Nephron (organoid): ENCODE measurements around the gene DNAJB4.
A peak's percentile ranks its signal among the peaks of the same experiment; 100 is the strongest.

ENCODE experiments used
- H3K27ac Mint-ChIP-seq, 3 experiments: 2 replicates each; pipeline ENCODE4 v1.8.0; 2020; ENCODE audit warnings: mixed read lengths in 3 of 3, mild to moderate bottlenecking in 2 of 3, moderate library complexity in 1 of 3
- H3K27me3 Mint-ChIP-seq: 2 replicates; pipeline ENCODE4 v1.8.0; 2021; ENCODE audit warnings: low read depth, mild to moderate bottlenecking, moderate library complexity, mixed read lengths
- H3K36me3 Mint-ChIP-seq: 2 replicates; pipeline ENCODE4 v1.8.0; 2020; ENCODE audit warnings: low read depth, mixed read lengths
- H3K4me1 Mint-ChIP-seq: 2 replicates; pipeline ENCODE4 v1.8.0; 2020; ENCODE audit warnings: mixed read lengths
- H3K4me3 Mint-ChIP-seq, 3 experiments: 2 replicates each; pipeline ENCODE4 v1.8.0; 2020; ENCODE audit warnings: mild to moderate bottlenecking in 3 of 3, mixed read lengths in 3 of 3, moderate library complexity in 2 of 3
- H3K9me3 Mint-ChIP-seq: 2 replicates; pipeline ENCODE4 v1.8.0; 2020; ENCODE audit warnings: mixed read lengths
- TF ChIP-seq, protein P1 (sequence below), 3 experiments: fragments of 200-600 bp; sonication (generic); IDR thresholded peaks; one replicate each; pipeline ENCODE4 v1.5.0; 2021; ENCODE audit warnings: antibody characterized with exemption in 3 of 3; ENCODE audit not compliant: unreplicated experiment in 3 of 3

Gene DNAJB4

GRCh38 chr1:78044796-78045562 lies 40.2 kb downstream of the DNAJB4 start:
- peak overlapping the region; percentile 70 to 84 (median 79) for H3K4me3 Mint-ChIP-seq
- H3K4me1 Mint-ChIP-seq = peaks cover 26% of the 10 kb centered on the region
- peaks cover 4% of the 10 kb centered on the region for H3K9me3 Mint-ChIP-seq
- no peaks in the 10 kb centered on the region for H3K36me3 Mint-ChIP-seq
- H3K27ac Mint-ChIP-seq = peak overlapping the region; percentile 4 to 89 (median 41)
- TF ChIP-seq, protein P1, sequence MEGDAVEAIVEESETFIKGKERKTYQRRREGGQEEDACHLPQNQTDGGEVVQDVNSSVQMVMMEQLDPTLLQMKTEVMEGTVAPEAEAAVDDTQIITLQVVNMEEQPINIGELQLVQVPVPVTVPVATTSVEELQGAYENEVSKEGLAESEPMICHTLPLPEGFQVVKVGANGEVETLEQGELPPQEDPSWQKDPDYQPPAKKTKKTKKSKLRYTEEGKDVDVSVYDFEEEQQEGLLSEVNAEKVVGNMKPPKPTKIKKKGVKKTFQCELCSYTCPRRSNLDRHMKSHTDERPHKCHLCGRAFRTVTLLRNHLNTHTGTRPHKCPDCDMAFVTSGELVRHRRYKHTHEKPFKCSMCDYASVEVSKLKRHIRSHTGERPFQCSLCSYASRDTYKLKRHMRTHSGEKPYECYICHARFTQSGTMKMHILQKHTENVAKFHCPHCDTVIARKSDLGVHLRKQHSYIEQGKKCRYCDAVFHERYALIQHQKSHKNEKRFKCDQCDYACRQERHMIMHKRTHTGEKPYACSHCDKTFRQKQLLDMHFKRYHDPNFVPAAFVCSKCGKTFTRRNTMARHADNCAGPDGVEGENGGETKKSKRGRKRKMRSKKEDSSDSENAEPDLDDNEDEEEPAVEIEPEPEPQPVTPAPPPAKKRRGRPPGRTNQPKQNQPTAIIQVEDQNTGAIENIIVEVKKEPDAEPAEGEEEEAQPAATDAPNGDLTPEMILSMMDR (IDR thresholded peaks at IDR 0.05; ENCODE audit: unreplicated experiment in 3 of 3) = no peak
- peaks cover 71% of the 10 kb centered on the region for H3K27me3 Mint-ChIP-seq

DNA sequence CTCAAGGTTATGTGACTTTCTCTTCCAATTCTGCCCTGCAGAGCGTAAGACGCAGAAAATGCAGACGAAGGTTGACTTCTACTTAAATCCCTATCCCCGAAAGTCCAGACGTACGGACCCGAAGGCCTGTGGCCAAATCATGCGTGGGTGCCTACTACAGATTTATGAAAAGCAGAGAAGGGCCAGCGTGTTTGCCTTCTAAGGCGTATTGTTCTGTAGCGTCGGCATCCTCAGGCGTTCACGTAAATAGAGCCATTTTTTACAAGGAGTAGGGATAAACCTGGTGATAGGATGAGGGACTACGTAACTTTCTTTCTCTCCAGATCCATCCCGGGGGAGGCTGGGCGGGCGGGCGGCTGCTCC lies 40.8 kb downstream of the DNAJB4 start:
- Mint-ChIP-seq H3K4me1 (peaks cover 26% of the 10 kb centered on the region), H3K27me3 (peaks cover 75% of the 10 kb centered on the region), H3K36me3 (no peaks in the 10 kb centered on the region), H3K9me3 (peaks cover 4% of the 10 kb centered on the region), H3K27ac (peak overlapping the region; percentile 4 to 89 (median 41)), H3K4me3 (peak overlapping the region; percentile 70 to 84 (median 79))
- TF ChIP-seq, protein P1 (IDR thresholded peaks at IDR 0.05; ENCODE audit: unreplicated experiment in 3 of 3) = no peak

DNA sequence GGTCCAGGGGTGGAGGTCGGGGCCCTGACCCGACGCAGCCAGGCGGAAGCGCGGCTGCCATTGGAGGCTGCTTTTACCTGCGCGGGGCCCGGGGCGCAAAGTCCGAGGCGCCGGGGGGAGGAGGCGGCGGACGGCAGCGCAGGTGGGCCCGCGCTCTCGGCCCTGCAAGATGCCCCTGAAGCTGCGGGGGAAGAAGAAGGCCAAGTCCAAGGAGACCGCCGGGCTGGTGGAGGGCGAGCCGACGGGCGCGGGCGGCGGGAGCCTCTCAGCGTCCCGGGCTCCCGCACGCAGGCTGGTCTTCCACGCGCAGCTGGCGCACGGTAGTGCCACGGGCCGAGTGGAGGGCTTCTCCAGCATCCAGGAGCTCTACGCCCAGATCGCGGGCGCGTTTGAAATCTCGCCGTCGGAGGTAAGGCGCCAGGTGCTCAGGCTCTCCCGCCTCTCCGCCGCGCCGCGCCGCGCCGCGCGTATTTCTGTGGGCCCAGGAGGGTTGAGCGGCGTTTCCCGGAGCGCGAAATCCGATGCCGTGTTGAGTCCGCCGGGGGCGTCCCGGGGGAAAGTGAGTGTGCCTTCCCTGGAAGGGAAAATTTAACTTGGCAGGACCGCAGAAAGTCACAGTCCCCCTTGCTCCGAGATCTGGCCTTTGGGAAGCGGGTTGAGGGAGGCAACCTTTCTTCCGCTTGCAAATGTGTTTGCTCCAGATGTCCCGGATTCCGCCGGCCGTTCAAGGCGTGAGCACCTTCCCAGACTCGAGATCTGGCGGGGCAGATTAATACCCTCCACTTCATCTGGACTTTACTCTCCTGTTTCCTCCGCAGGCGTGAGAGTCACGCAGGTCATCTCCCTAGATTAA lies 41.4 kb downstream of the DNAJB4 start, which contains the start of gene GIPC2:
TSS of gene GIPC2 (plus strand) at position 41 of the 853 bp plus-strand sequence. CDS start at position 170, 129 bp downstream.
- TF ChIP-seq, protein P1 (IDR thresholded peaks at IDR 0.05; ENCODE audit: unreplicated experiment in 3 of 3) = no peak
- Mint-ChIP-seq H3K4me3 (peak within 1 kb of the TSS; percentile 84 to 85 (median 84)), H3K27me3 (peaks cover 78% of the 10 kb centered on the region), H3K9me3 (peaks cover 4% of the 10 kb centered on the region), H3K36me3 (no peaks in the 10 kb centered on the region), H3K27ac (peak within 1 kb of the TSS; percentile 4 to 89 (median 51)), H3K4me1 (peaks cover 26% of the 10 kb centered on the region)

DNA sequence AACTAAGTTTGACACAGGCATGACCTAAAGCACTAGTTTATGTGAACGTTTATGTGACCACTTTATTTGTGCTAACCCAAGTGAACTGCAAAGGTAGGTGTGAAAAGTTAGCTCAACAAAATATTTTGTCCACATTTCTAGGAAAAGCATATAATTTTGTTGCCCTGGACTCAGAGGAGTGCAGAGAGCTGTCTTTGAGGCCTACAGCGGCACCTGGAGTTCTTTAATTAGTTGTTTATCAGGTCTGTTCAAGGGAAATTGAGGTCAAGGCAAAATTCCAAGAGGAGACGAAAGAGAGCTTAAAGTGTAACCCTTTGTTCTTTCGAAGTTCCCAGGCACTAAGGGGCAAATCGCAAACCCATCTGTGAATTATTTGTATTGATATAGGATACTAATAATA lies 42.4 kb downstream of the DNAJB4 start:
- Mint-ChIP-seq H3K4me3 (peak overlapping the region; percentile 84 to 85 (median 84)), H3K27me3 (peaks cover 76% of the 10 kb centered on the region), H3K36me3 (no peaks in the 10 kb centered on the region), H3K4me1 (peaks cover 26% of the 10 kb centered on the region), H3K9me3 (peaks cover 4% of the 10 kb centered on the region), H3K27ac (no peak overlapping the region)
- TF ChIP-seq, protein P1 (IDR thresholded peaks at IDR 0.05; ENCODE audit: unreplicated experiment in 3 of 3) = no peak

DNA sequence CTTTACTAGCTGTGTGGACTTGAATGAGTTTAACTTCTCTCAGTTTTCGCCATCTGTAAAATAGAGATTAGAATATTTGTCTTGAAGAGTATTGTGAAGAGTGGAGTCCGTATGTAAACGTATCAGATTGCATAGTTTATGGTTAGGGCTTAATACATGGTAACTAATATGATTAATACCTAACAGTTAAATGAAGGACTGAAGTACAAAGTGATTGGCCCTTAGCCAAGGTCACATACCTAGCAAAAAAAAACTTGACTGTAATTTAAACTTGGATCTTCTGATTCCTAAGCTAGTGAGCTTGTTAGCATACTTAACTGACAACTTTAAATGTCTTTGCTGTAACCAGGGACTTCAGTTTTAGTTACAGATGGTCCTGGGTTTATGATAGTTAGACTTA lies 42.9 kb downstream of the DNAJB4 start:
- peaks cover 71% of the 10 kb centered on the region for H3K27me3 Mint-ChIP-seq

More for the DNA sequence above, 42.9 kb downstream of the DNAJB4 start:
- Mint-ChIP-seq H3K4me1 (peaks cover 26% of the 10 kb centered on the region), H3K36me3 (no peaks in the 10 kb centered on the region), H3K4me3 (peak overlapping the region; percentile 64 to 69 (median 64)), H3K9me3 (peaks cover 3% of the 10 kb centered on the region), H3K27ac (peak overlapping the region in 2 of 3 experiments; percentile 29 to 44)
- TF ChIP-seq, protein P1 (IDR thresholded peaks at IDR 0.05; ENCODE audit: unreplicated experiment in 3 of 3) = no peak
